ENCODE results near the gene SPATA33. TPM values are rescaled to one million over a fixed set of nuclear protein-coding genes. Genes with fewer than 3 reads are reported as not detected.

SPATA33 gene
- total RNA-seq, 1 donor from 2014 or later, result 8.5 TPM

DNA sequence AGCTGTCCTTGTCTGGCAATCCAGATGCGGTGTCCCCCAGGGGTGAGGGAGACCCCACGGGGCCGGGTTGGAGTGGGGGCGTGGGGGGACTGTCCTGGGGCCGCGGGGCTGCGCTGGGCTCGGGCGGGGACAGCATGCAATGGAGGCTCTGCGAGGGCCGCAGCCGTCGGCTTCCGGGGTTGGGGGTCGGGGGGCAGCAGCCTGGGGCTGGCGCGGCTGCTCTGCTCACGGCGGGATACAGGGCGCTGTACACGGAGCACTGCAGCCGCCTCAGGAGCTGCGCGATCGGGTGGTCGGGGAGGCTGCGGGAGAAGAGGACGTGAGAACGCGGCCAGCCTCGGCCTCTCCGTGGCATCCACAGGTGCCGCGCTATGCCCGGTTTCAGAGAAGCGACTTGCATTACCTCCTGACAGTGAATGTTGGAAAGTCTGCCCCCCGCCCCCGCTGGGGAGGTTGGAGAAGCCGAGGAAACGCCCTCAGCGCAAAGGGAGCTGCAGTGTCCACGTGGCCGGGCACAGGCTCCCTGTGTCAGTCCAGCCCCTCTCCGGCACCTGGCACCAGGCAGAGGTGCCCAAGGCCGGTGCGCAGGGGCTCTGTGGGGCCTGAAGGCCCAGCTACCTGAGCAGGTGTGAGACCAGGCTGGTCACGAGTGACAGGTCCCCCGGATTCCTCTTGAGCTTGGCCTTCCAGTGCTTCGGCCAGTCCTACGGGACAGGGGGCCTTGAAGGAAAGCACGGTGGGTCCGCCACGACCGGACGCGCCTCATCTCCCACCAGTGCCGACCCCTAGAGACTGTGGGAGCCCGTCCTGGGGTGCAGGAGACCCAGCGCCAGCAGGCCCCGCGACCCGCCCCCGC is 53.3 kb downstream of the SPATA33 start:
- DNase-seq (no peak), ATAC-seq (ENCODE audit: low read depth) (no peak)
- Mint-ChIP-seq H3K9me3 (no peaks in the 10 kb centered on the region), H3K4me3 (no peak overlapping the region), H3K27ac (no peak overlapping the region), H3K36me3 (ENCODE audit: low read depth) (peaks cover 2% of the 10 kb centered on the region), H3K4me1 (peaks cover 6% of the 10 kb centered on the region), H3K27me3 (no peaks in the 10 kb centered on the region)
- intact Hi-C loops (cut with micrococcal nuclease), result loop anchor here (1.0 kb wide), 2 partner anchors 9 to 10 kb away; partner anchors contain the start of gene ZNF276
- ChIA-PET CTCF (no interaction called here), POLR2A (interaction anchor here (0.6 to 2.2 kb wide), 4 partner anchors 9 to 917 kb away, joined by 3 to 5 read pairs (median 4); no protein-coding TSS in a partner anchor)
- TF ChIP-seq, protein P1, sequence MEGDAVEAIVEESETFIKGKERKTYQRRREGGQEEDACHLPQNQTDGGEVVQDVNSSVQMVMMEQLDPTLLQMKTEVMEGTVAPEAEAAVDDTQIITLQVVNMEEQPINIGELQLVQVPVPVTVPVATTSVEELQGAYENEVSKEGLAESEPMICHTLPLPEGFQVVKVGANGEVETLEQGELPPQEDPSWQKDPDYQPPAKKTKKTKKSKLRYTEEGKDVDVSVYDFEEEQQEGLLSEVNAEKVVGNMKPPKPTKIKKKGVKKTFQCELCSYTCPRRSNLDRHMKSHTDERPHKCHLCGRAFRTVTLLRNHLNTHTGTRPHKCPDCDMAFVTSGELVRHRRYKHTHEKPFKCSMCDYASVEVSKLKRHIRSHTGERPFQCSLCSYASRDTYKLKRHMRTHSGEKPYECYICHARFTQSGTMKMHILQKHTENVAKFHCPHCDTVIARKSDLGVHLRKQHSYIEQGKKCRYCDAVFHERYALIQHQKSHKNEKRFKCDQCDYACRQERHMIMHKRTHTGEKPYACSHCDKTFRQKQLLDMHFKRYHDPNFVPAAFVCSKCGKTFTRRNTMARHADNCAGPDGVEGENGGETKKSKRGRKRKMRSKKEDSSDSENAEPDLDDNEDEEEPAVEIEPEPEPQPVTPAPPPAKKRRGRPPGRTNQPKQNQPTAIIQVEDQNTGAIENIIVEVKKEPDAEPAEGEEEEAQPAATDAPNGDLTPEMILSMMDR (IDR thresholded peaks at IDR 0.05), result no peak

DNA sequence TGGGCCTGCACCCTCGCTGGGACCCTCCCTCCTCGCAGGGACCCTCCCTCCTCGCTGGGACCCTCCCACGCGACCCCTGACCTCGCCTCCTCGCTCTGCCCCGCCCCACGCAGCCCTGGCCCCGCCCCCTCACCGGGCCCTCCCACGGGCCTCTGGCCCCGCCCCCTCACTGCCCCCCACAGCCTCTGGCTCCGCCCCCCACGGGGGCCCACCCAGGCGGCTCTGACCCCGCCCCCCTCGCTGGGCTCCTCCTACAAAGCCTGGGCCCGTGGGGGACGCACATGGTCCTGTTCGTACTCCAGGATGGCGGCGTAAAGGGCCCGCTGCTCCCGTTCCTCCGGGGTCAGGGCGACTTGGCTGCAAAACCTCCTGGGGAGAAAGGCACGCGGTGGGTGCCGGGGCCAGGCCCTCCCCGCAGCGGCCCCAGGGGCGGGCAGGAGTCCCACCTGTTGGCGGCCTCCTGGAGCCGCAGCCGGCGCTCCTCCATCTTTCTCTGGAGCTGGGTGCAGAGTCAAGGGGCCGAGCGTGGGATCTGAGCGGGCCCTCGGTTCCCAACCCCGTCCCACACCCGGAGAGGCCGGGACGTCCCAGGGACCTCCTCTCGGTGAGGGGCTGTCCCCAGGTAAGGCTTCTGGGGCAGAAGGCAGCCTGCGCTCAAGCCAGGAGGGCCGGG is 54.1 kb downstream of the SPATA33 start:
- Mint-ChIP-seq H3K27me3 (no peaks in the 10 kb centered on the region), H3K4me1 (peaks cover 2% of the 10 kb centered on the region), H3K4me3 (peak overlapping the region; percentile 76), H3K9me3 (no peaks in the 10 kb centered on the region), H3K27ac (no peak overlapping the region), H3K36me3 (ENCODE audit: low read depth) (peaks cover 2% of the 10 kb centered on the region)
- DNase-seq (peak; percentile 76), ATAC-seq (ENCODE audit: low read depth) (peak; percentile 96)
- ChIA-PET CTCF (no interaction called here), POLR2A (interaction anchor here (0.7 to 1.5 kb wide), 3 partner anchors 10 to 26 kb away, joined by 3 to 5 read pairs (median 3); partner anchors contain the start of gene SPATA2L)
- intact Hi-C loops (cut with micrococcal nuclease), result loop anchor here (1.0 kb wide), 2 partner anchors 9 to 10 kb away; partner anchors contain the start of gene ZNF276
- TF ChIP-seq, protein P1 (IDR thresholded peaks at IDR 0.05), result no peak

DNA sequence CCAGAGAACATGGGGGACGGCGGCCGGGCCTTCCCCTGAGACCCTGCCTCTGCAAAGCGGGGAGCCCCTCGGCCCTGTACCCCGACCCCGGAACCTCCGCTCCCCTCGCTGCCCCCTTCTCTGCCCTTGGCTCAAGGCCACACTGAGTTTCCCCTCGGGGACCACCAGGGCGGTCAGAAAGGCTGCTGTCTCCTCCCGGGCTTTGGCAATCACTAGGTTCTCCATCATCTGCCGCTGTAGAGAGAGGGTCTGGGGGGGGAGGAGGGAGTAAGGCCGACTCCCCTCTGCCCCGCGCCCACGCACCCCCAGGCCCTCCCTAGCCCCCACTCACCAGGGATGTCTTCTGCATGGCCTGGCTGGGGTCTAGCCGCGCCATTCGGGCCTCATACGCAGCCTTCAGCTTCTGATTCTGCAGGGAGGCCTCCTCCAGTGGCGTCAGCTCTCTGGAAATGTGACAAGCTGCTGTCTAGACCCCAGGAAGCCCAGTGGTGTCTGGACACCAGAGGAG is 54.7 kb downstream of the SPATA33 start:
- TF ChIP-seq, protein P1 (IDR thresholded peaks at IDR 0.05), result no peak
- H3K9me3 Mint-ChIP-seq, result no peaks in the 10 kb centered on the region
- POLR2A ChIA-PET, result interaction anchor here (0.7 to 1.5 kb wide), 3 partner anchors 10 to 38 kb away, joined by 3 to 5 read pairs (median 3); partner anchors contain the start of gene SPATA2L
- H3K4me3 Mint-ChIP-seq, result peak overlapping the region; percentile 76
- ATAC-seq (ENCODE audit: low read depth) (no peak), DNase-seq (no peak)
- no peak overlapping the region for H3K27ac Mint-ChIP-seq
- peaks cover 2% of the 10 kb centered on the region for H3K4me1 Mint-ChIP-seq
- intact Hi-C loops (cut with micrococcal nuclease), result no loop called here
- peaks cover 2% of the 10 kb centered on the region for H3K36me3 Mint-ChIP-seq (ENCODE audit: low read depth)
- no peaks in the 10 kb centered on the region for H3K27me3 Mint-ChIP-seq
- CTCF ChIA-PET, result no interaction called here

DNA sequence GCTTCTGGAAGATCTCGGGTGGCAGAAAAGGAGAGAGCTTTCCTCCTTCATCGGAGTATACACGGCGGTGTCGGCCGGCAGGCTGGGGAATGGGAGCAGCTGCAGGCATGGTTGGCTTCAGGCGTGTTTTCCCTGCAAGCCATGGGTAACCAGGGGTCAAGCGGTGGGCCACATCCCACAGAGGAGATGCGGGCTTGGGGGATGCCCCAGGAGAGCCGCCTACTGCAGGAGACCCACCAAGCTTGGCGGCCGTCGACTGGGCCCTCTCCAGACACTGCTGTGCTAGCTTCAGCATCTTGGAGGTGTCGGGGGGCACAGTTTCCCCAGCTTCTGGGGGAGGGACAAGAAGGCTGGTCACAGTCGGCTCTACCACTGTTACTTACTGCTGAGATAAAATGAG is 58.9 kb downstream of the SPATA33 start:
- CTCF ChIA-PET, result interaction anchor here (0.7 kb wide), 1 partner anchor 10 kb away, joined by 3 read pairs; no protein-coding TSS in a partner anchor
- Mint-ChIP-seq H3K27me3 (no peaks in the 10 kb centered on the region), H3K9me3 (no peaks in the 10 kb centered on the region), H3K4me1 (peaks cover 10% of the 10 kb centered on the region), H3K4me3 (no peak overlapping the region), H3K36me3 (ENCODE audit: low read depth) (peaks cover 2% of the 10 kb centered on the region), H3K27ac (no peak overlapping the region)
- intact Hi-C loops (cut with micrococcal nuclease), result no loop called here
- TF ChIP-seq, protein P1 (IDR thresholded peaks at IDR 0.05), result no peak
- DNase-seq (no peak), ATAC-seq (ENCODE audit: low read depth) (no peak)
- POLR2A ChIA-PET, result interaction anchor here (0.7 kb wide), 2 partner anchors 10 to 16 kb away, joined by 4 to 8 read pairs; no protein-coding TSS in a partner anchor

Data from activated B cell treated with CpG ODN at 0.5 μM for 24 hours (primary cell).